ENCODE results near the gene DEPDC1B. TPM values are rescaled to one million over a fixed set of nuclear protein-coding genes. Genes with fewer than 3 reads are reported as not detected.

The DEPDC1B gene
- total and polyA plus RNA-seq, 4 donors: 0.17 to 26.3 (median 0.52) TPM

GRCh38 chr5:60640901-60641300 lies 59.1 kb downstream of the DEPDC1B start:
- no peaks in the 10 kb centered on the region for H3K9me3 ChIP-seq (ENCODE audit: control insufficient read depth in 4 of 4, low read length in 3 of 4)
- H3K4me1 ChIP-seq (ENCODE audit: control insufficient read depth in 4 of 4, insufficient read depth in 4 of 4, low read length in 3 of 4): no peaks in the 10 kb centered on the region
- H3K27me3 ChIP-seq (ENCODE audit: control insufficient read depth in 4 of 4, insufficient read depth in 4 of 4, low read length in 3 of 4): no peaks in the 10 kb centered on the region
- H3K36me3 ChIP-seq (ENCODE audit: control insufficient read depth in 4 of 4, insufficient read depth in 3 of 4, low read depth in 1 of 4, low read length in 3 of 4): no peaks in the 10 kb centered on the region
- H3K27ac ChIP-seq (ENCODE audit: low read depth in 1 of 2, low read length in 2 of 2): no peak overlapping the region
- no peak for DNase-seq (ENCODE audit: low spot score)
- 100% methylated on average over 1 of the region's 1 CpG for WGBS
- no peak for TF ChIP-seq FOXA2 (IDR thresholded peaks at IDR 0.05)
- TF ChIP-seq TAF1 (conservative IDR thresholded peaks at IDR 0.05): no peak
- TF ChIP-seq GABPA (IDR thresholded peaks at IDR 0.05 in 1 of 2, conservative IDR thresholded peaks at IDR 0.05 in 1 of 2): no peak
- no peak for TF ChIP-seq RAD21 (IDR thresholded peaks at IDR 0.05)
- TF ChIP-seq RXRA (IDR thresholded peaks at IDR 0.05): no peak
- TF ChIP-seq, protein P1, sequence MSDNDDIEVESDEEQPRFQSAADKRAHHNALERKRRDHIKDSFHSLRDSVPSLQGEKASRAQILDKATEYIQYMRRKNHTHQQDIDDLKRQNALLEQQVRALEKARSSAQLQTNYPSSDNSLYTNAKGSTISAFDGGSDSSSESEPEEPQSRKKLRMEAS (IDR thresholded peaks at IDR 0.05): no peak
- TF ChIP-seq SP1 (IDR thresholded peaks at IDR 0.05): no peak
- TF ChIP-seq EGR1 (IDR thresholded peaks at IDR 0.05; ENCODE audit: low read depth in 2 of 2): no peak
- no peak overlapping the region for H3K4me3 ChIP-seq (ENCODE audit: low read depth in 1 of 3, low read length in 3 of 3)
- no peak overlapping the region for H3K9ac ChIP-seq (ENCODE audit: low read depth in 1 of 2, low read length in 2 of 2)

GRCh38 chr5:60639544-60639943 lies 60.4 kb downstream of the DEPDC1B start:
- no peak overlapping the region for H3K9ac ChIP-seq (ENCODE audit: low read depth in 1 of 2, low read length in 2 of 2)
- no peaks in the 10 kb centered on the region for H3K36me3 ChIP-seq (ENCODE audit: control insufficient read depth in 4 of 4, insufficient read depth in 3 of 4, low read depth in 1 of 4, low read length in 3 of 4)
- TF ChIP-seq ATF3 (IDR thresholded peaks at IDR 0.05): no peak
- TF ChIP-seq, protein P1 (IDR thresholded peaks at IDR 0.05): no peak
- TF ChIP-seq, protein P2, sequence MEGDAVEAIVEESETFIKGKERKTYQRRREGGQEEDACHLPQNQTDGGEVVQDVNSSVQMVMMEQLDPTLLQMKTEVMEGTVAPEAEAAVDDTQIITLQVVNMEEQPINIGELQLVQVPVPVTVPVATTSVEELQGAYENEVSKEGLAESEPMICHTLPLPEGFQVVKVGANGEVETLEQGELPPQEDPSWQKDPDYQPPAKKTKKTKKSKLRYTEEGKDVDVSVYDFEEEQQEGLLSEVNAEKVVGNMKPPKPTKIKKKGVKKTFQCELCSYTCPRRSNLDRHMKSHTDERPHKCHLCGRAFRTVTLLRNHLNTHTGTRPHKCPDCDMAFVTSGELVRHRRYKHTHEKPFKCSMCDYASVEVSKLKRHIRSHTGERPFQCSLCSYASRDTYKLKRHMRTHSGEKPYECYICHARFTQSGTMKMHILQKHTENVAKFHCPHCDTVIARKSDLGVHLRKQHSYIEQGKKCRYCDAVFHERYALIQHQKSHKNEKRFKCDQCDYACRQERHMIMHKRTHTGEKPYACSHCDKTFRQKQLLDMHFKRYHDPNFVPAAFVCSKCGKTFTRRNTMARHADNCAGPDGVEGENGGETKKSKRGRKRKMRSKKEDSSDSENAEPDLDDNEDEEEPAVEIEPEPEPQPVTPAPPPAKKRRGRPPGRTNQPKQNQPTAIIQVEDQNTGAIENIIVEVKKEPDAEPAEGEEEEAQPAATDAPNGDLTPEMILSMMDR (IDR thresholded peaks at IDR 0.05; ENCODE audit: low read depth, low read length, missing input control): no peak
- H3K4me1 ChIP-seq (ENCODE audit: control insufficient read depth in 4 of 4, insufficient read depth in 4 of 4, low read length in 3 of 4): no peaks in the 10 kb centered on the region
- no peak for DNase-seq (ENCODE audit: low spot score)
- 89% methylated on average over 1 of the region's 1 CpG for WGBS
- H3K27me3 ChIP-seq (ENCODE audit: control insufficient read depth in 4 of 4, insufficient read depth in 4 of 4, low read length in 3 of 4): no peaks in the 10 kb centered on the region
- H3K4me3 ChIP-seq (ENCODE audit: low read depth in 1 of 3, low read length in 3 of 3): no peak overlapping the region
- H3K27ac ChIP-seq (ENCODE audit: low read depth in 1 of 2, low read length in 2 of 2): no peak overlapping the region
- H3K9me3 ChIP-seq (ENCODE audit: control insufficient read depth in 4 of 4, low read length in 3 of 4): no peaks in the 10 kb centered on the region

DNA sequence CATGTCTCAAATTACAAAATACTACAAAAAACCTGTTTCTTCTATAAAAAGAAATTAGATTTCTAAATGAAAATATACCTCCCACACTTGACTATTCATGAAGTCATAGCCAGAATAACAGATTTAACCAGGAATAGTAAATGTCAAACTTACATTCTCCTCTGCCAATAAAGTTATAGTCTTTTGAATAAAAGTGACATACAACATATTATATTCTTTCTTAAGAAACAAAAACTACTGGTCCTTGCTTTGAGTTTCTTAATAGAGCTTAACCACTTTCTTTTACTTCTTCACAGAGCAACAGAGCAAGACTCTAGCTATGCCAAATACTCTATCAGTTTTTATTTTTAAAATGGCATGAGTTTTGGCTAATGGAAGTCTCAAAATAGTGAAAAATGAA lies 61.7 kb downstream of the DEPDC1B start:
- Histone ChIP-seq H3K4me1 (ENCODE audit: control insufficient read depth in 4 of 4, insufficient read depth in 4 of 4, low read length in 3 of 4) (no peaks in the 10 kb centered on the region), H3K9ac (ENCODE audit: low read depth in 1 of 2, low read length in 2 of 2) (no peak overlapping the region), H3K9me3 (ENCODE audit: control insufficient read depth in 4 of 4, low read length in 3 of 4) (no peaks in the 10 kb centered on the region), H3K27me3 (ENCODE audit: control insufficient read depth in 4 of 4, insufficient read depth in 4 of 4, low read length in 3 of 4) (no peaks in the 10 kb centered on the region), H3K36me3 (ENCODE audit: control insufficient read depth in 4 of 4, insufficient read depth in 3 of 4, low read depth in 1 of 4, low read length in 3 of 4) (no peaks in the 10 kb centered on the region), H3K27ac (ENCODE audit: low read depth in 1 of 2, low read length in 2 of 2) (no peak overlapping the region), H3K4me3 (ENCODE audit: low read depth in 1 of 3, low read length in 3 of 3) (no peak overlapping the region)
- DNase-seq (ENCODE audit: low spot score): no peak
- TF ChIP-seq, protein P1 (IDR thresholded peaks at IDR 0.05): no peak
- TF ChIP-seq JUND (IDR thresholded peaks at IDR 0.05) (no peak), TAF1 (conservative IDR thresholded peaks at IDR 0.05) (no peak), FOXA2 (IDR thresholded peaks at IDR 0.05) (no peak), ATF3 (IDR thresholded peaks at IDR 0.05) (no peak), YY1 (IDR thresholded peaks at IDR 0.05) (no peak), SP1 (IDR thresholded peaks at IDR 0.05) (no peak), RAD21 (IDR thresholded peaks at IDR 0.05) (no peak), HNF4G (IDR thresholded peaks at IDR 0.05) (no peak), HNF4A (conservative IDR thresholded peaks at IDR 0.05) (no peak), EGR1 (IDR thresholded peaks at IDR 0.05; ENCODE audit: low read depth in 2 of 2) (no peak), RXRA (IDR thresholded peaks at IDR 0.05) (no peak), GABPA (IDR thresholded peaks at IDR 0.05 in 1 of 2, conservative IDR thresholded peaks at IDR 0.05 in 1 of 2) (no peak), FOXA1 (IDR thresholded peaks at IDR 0.05) (no peak)
- TF ChIP-seq, protein P3, sequence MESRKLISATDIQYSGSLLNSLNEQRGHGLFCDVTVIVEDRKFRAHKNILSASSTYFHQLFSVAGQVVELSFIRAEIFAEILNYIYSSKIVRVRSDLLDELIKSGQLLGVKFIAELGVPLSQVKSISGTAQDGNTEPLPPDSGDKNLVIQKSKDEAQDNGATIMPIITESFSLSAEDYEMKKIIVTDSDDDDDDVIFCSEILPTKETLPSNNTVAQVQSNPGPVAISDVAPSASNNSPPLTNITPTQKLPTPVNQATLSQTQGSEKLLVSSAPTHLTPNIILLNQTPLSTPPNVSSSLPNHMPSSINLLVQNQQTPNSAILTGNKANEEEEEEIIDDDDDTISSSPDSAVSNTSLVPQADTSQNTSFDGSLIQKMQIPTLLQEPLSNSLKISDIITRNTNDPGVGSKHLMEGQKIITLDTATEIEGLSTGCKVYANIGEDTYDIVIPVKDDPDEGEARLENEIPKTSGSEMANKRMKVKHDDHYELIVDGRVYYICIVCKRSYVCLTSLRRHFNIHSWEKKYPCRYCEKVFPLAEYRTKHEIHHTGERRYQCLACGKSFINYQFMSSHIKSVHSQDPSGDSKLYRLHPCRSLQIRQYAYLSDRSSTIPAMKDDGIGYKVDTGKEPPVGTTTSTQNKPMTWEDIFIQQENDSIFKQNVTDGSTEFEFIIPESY (IDR thresholded peaks at IDR 0.05): no peak
- TF ChIP-seq, protein P4, sequence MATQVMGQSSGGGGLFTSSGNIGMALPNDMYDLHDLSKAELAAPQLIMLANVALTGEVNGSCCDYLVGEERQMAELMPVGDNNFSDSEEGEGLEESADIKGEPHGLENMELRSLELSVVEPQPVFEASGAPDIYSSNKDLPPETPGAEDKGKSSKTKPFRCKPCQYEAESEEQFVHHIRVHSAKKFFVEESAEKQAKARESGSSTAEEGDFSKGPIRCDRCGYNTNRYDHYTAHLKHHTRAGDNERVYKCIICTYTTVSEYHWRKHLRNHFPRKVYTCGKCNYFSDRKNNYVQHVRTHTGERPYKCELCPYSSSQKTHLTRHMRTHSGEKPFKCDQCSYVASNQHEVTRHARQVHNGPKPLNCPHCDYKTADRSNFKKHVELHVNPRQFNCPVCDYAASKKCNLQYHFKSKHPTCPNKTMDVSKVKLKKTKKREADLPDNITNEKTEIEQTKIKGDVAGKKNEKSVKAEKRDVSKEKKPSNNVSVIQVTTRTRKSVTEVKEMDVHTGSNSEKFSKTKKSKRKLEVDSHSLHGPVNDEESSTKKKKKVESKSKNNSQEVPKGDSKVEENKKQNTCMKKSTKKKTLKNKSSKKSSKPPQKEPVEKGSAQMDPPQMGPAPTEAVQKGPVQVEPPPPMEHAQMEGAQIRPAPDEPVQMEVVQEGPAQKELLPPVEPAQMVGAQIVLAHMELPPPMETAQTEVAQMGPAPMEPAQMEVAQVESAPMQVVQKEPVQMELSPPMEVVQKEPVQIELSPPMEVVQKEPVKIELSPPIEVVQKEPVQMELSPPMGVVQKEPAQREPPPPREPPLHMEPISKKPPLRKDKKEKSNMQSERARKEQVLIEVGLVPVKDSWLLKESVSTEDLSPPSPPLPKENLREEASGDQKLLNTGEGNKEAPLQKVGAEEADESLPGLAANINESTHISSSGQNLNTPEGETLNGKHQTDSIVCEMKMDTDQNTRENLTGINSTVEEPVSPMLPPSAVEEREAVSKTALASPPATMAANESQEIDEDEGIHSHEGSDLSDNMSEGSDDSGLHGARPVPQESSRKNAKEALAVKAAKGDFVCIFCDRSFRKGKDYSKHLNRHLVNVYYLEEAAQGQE (IDR thresholded peaks at IDR 0.05): no peak
